Astrocyte (in vitro differentiated cells and primary cell): Measurements from ENCODE around the gene HSPG2. TPM values are rescaled to one million over a fixed set of nuclear protein-coding genes. Genes with fewer than 3 reads are reported as not detected.

Experiments
- DNase-seq: peaks from one replicate; pipeline ENCODE4 v3.0.0-alpha.2; 2010; ENCODE audit warnings: low read depth
- FAIRE-seq: peaks from 2 replicates; lab custom pipeline; 2011; peaks lifted over from hg19 to GRCh38; lab: Jason Lieb, UNC
- H2AFZ ChIP-seq: 2 replicates; pipeline ENCODE4 v1.6.0; 2012; ENCODE audit warnings: low read depth, low read length, inconsistent platforms
- H3K27ac ChIP-seq: 2 replicates; pipeline ENCODE4 v1.5.1; 2011; ENCODE audit warnings: low read depth, low read length, inconsistent platforms
- H3K27me3 ChIP-seq: 2 replicates; pipeline ENCODE4 v1.6.0; 2011; ENCODE audit warnings: low read length, inconsistent platforms; ENCODE audit not compliant: insufficient read depth
- H3K36me3 ChIP-seq: 2 replicates; pipeline ENCODE4 v1.5.1; 2011; ENCODE audit warnings: low read length, inconsistent platforms; ENCODE audit not compliant: insufficient read depth
- H3K4me1 ChIP-seq: 2 replicates; pipeline ENCODE4 v1.5.1; 2011; ENCODE audit warnings: low read length, inconsistent platforms; ENCODE audit not compliant: insufficient read depth
- H3K4me2 ChIP-seq: 2 replicates; pipeline ENCODE4 v1.6.0; 2012; ENCODE audit warnings: low read length, inconsistent platforms
- H3K4me3 ChIP-seq: 2 replicates; pipeline ENCODE4 v1.5.1; 2011; ENCODE audit warnings: low read depth, mild to moderate bottlenecking, low read length, inconsistent platforms; ENCODE audit not compliant: insufficient read depth
- H3K79me2 ChIP-seq: 2 replicates; pipeline ENCODE4 v1.6.0; 2012; ENCODE audit warnings: mild to moderate bottlenecking, low read length, inconsistent platforms; ENCODE audit not compliant: insufficient read depth
- H3K9ac ChIP-seq: 2 replicates; pipeline ENCODE4 v1.6.0; 2012; ENCODE audit warnings: mild to moderate bottlenecking, low read length, inconsistent platforms
- H3K9me3 ChIP-seq: 2 replicates; pipeline ENCODE4 v1.5.1; 2012; ENCODE audit warnings: low read depth, mild to moderate bottlenecking, low read length, inconsistent platforms; ENCODE audit not compliant: insufficient read depth
- H4K20me1 ChIP-seq: 2 replicates; pipeline ENCODE4 v1.6.0; 2012; ENCODE audit warnings: low read length, inconsistent platforms; ENCODE audit not compliant: insufficient read depth
- H3K27ac Mint-ChIP-seq: one replicate; pipeline ENCODE4 v1.8.0; 2021; ENCODE audit warnings: mild to moderate bottlenecking, mixed read lengths; ENCODE audit not compliant: unreplicated experiment
- H3K27me3 Mint-ChIP-seq: one replicate; pipeline ENCODE4 v1.8.0; 2021; ENCODE audit warnings: low read depth, mixed read lengths; ENCODE audit not compliant: unreplicated experiment
- H3K36me3 Mint-ChIP-seq: one replicate; pipeline ENCODE4 v1.8.0; 2021; ENCODE audit warnings: low read depth, mixed read lengths; ENCODE audit not compliant: unreplicated experiment
- H3K4me1 Mint-ChIP-seq: one replicate; pipeline ENCODE4 v1.8.0; 2021; ENCODE audit warnings: low read depth, mixed read lengths; ENCODE audit not compliant: unreplicated experiment
- H3K4me3 Mint-ChIP-seq: one replicate; pipeline ENCODE4 v1.8.0; 2021; ENCODE audit warnings: mild to moderate bottlenecking, moderate library complexity, mixed read lengths; ENCODE audit not compliant: unreplicated experiment
- H3K9me3 Mint-ChIP-seq: one replicate; pipeline ENCODE4 v1.8.0; 2021; ENCODE audit warnings: mild to moderate bottlenecking, mixed read lengths; ENCODE audit not compliant: unreplicated experiment
- EZH2 ChIP-seq: IDR thresholded peaks from 2 replicates; pipeline ENCODE4 v1.6.1; 2012; ENCODE audit warnings: mild to moderate bottlenecking, low read length, inconsistent platforms; ENCODE audit not compliant: insufficient read depth
- total RNA-seq: library from RNA; stranded (reverse); gene quantifications from 2 replicates; pipeline ENCODE4 v1.2.1, GENCODE V29; 2021
- TF ChIP-seq, protein P1 (sequence below): IDR thresholded peaks from 2 replicates; pipeline ENCODE4 v1.5.1; 2011; ENCODE audit warnings: low read depth, mild to moderate bottlenecking, inconsistent platforms, low read length, moderate library complexity; ENCODE audit not compliant: insufficient read depth

HSPG2 gene
- total RNA-seq, 1 donor from 2014 or later = 249 TPM

DNA sequence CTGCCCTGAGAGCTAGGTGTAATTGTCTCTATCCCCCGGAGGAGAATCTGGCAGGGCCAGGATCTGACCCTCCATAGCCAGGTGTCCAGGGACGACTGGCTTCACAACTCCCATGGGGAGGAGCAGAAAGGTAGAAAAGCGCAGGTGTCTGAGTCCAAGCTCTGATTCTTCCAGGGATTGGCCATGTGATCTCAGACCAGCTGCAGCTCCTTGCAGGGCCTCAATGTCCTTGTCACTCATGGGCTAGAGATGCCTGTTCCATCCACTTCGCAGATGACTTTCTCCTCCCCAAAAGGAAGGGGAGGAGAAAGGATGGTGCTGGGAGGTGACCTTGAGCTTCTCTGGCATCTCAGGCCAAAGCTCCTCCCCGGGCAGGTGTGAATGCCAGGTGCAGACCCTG is 22.7 kb downstream of the HSPG2 start:
- peaks cover 40% of the 10 kb centered on the region for H3K79me2 ChIP-seq
- Mint-ChIP-seq H3K27me3 (no peaks in the 10 kb centered on the region), H3K36me3 (peaks cover 10% of the 10 kb centered on the region), H3K4me3 (no peak overlapping the region), H3K27ac (peak overlapping the region; percentile 48), H3K9me3 (no peaks in the 10 kb centered on the region), H3K4me1 (peaks cover 41% of the 10 kb centered on the region)
- H3K9me3 ChIP-seq = no peaks in the 10 kb centered on the region
- H3K27ac ChIP-seq = no peak overlapping the region
- H3K36me3 ChIP-seq = no peaks in the 10 kb centered on the region
- H3K27me3 ChIP-seq = no peaks in the 10 kb centered on the region
- no peak overlapping the region for H3K4me2 ChIP-seq
- H3K4me1 ChIP-seq = peaks cover 29% of the 10 kb centered on the region
- H2AFZ ChIP-seq = no peak overlapping the region
- peaks cover 39% of the 10 kb centered on the region for H4K20me1 ChIP-seq
- H3K9ac ChIP-seq = no peak overlapping the region
- FAIRE-seq = no peak
- TF ChIP-seq, protein P1, sequence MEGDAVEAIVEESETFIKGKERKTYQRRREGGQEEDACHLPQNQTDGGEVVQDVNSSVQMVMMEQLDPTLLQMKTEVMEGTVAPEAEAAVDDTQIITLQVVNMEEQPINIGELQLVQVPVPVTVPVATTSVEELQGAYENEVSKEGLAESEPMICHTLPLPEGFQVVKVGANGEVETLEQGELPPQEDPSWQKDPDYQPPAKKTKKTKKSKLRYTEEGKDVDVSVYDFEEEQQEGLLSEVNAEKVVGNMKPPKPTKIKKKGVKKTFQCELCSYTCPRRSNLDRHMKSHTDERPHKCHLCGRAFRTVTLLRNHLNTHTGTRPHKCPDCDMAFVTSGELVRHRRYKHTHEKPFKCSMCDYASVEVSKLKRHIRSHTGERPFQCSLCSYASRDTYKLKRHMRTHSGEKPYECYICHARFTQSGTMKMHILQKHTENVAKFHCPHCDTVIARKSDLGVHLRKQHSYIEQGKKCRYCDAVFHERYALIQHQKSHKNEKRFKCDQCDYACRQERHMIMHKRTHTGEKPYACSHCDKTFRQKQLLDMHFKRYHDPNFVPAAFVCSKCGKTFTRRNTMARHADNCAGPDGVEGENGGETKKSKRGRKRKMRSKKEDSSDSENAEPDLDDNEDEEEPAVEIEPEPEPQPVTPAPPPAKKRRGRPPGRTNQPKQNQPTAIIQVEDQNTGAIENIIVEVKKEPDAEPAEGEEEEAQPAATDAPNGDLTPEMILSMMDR = no peak
- no peak for TF ChIP-seq EZH2
- no peak for DNase-seq
- H3K4me3 ChIP-seq = no peak overlapping the region

DNA sequence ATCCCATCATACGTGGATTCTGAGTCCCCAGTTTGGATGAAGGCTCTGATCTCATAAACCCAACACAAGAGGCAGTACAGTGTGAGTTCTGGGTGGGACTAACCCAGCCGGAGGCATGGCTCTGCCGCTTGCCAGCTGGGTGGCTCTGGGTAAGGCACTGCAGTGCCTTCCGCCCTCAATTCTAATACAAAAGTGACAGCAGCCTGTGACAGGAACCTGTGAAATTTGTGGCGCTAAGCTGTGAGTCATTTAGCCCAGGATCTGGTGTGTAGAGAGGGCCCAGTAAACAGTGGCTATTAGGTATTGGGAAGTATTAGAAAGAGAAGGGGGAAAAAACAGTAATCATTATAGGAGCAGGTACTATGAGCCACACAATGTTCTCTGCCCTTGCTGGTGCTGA is 23.3 kb downstream of the HSPG2 start:
- H3K27ac ChIP-seq = no peak overlapping the region
- H2AFZ ChIP-seq = no peak overlapping the region
- Mint-ChIP-seq H3K4me1 (peaks cover 42% of the 10 kb centered on the region), H3K27me3 (no peaks in the 10 kb centered on the region), H3K27ac (peak overlapping the region; percentile 48), H3K36me3 (peaks cover 10% of the 10 kb centered on the region), H3K9me3 (no peaks in the 10 kb centered on the region), H3K4me3 (peak overlapping the region; percentile 28)
- H3K4me3 ChIP-seq = no peak overlapping the region
- H3K9ac ChIP-seq = no peak overlapping the region
- H3K27me3 ChIP-seq = no peaks in the 10 kb centered on the region
- no peaks in the 10 kb centered on the region for H3K9me3 ChIP-seq
- DNase-seq (no peak), FAIRE-seq (no peak)
- no peak for TF ChIP-seq EZH2
- TF ChIP-seq, protein P1 = no peak
- H3K79me2 ChIP-seq = peaks cover 41% of the 10 kb centered on the region
- peaks cover 31% of the 10 kb centered on the region for H3K4me1 ChIP-seq
- peaks cover 36% of the 10 kb centered on the region for H4K20me1 ChIP-seq
- H3K4me2 ChIP-seq = no peak overlapping the region
- H3K36me3 ChIP-seq = no peaks in the 10 kb centered on the region

DNA sequence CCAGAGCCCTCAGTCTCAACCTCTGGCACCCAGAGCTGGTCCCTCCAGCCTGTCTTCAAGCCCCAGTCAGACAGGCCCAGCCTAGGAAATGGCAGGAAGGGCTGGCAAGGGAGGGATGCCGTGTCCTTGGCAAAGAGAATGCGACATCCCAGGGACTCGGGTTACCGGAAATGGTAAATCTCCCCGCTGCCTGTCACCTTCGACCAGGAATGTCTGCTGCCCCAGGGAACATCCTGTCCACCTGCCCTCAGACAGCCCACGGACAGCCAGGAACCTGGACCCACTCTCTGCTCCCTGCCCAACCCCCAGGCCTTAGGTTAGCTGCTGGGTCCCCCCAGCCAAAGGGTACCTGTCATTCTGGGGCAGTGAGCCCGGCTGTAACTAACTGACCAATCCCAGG is 23.9 kb downstream of the HSPG2 start:
- Mint-ChIP-seq H3K36me3 (peaks cover 10% of the 10 kb centered on the region), H3K27ac (no peak overlapping the region), H3K9me3 (no peaks in the 10 kb centered on the region), H3K27me3 (no peaks in the 10 kb centered on the region), H3K4me3 (no peak overlapping the region), H3K4me1 (peaks cover 41% of the 10 kb centered on the region)
- H3K27ac ChIP-seq = no peak overlapping the region
- H3K9me3 ChIP-seq = no peaks in the 10 kb centered on the region
- peaks cover 36% of the 10 kb centered on the region for H3K79me2 ChIP-seq
- DNase-seq = no peak
- H3K9ac ChIP-seq = no peak overlapping the region
- H3K4me1 ChIP-seq = peaks cover 31% of the 10 kb centered on the region
- TF ChIP-seq EZH2 = no peak
- TF ChIP-seq, protein P1 = no peak
- no peak overlapping the region for H3K4me2 ChIP-seq
- no peaks in the 10 kb centered on the region for H3K27me3 ChIP-seq
- FAIRE-seq = no peak
- H2AFZ ChIP-seq = no peak overlapping the region
- no peak overlapping the region for H3K4me3 ChIP-seq
- H4K20me1 ChIP-seq = peaks cover 36% of the 10 kb centered on the region
- no peaks in the 10 kb centered on the region for H3K36me3 ChIP-seq
